PFSK-1 (cell line): ENCODE measurements around the gene KRT6B.

Experiments
- POLR2AphosphoS5 ChIP-seq: IDR thresholded peaks from 2 replicates; pipeline ENCODE4 v1.6.1; 2012; ENCODE audit warnings: low read depth, mild to moderate bottlenecking, control low read depth, low read length, moderate library complexity
- TF ChIP-seq, protein P1 (sequence below), 2 experiments: IDR thresholded peaks; 2 replicates each; pipeline versions ENCODE4 v1.6.1 to v1.8.0; 2011 to 2012; ENCODE audit warnings: low read depth in 2 of 2, low read length in 2 of 2, control low read depth in 1 of 2, inconsistent platforms in 1 of 2, mild to moderate bottlenecking in 1 of 2, moderate library complexity in 1 of 2; ENCODE audit not compliant: insufficient read depth in 1 of 2

DNA sequence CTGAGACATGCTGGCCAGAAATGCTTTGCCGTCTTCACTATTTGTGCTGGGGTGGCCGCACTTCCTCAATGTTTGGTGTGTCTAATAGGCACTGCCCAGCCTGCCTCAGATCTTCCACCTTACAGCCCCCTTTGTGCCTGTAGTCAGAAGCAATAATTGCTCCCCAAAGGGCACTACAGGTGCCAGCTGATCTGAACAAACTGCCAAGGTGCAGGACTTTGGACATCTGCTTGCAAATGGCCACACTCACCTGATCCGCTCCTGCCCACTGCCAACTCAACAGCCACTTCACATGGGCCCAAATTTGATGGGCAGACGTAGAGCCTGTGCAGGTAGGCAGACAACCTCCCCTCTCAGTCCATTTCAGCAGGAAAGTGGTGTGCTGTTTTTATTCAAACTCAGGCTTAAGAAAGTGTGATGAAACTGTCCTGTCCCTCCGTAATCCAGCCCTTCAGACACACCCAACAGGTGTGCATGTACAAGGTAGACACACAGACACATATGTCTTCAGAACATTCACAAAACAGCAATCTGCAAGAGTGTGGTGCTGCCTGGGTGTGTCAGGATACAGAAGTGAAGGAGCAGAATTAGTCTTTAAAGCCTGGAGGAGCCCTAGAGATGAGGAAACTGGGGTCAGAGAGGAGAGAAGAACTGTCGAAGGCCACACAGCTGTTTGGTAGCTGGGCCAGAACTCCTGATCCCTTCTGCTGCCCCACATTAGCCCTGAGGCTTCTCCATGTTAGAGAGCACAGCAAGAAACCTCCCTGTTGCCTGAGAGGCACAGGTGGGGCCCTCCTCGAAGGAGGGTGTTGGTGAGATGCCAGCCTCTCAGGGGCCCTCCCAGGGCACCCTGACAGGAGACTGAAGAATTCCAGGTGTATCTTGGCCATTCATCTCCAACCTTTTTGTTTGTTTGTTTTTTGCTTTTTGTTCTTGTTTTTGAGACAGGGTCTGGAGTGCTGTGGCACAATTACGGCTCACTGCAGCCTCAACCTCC, 13.3 kb downstream of the KRT6B start:
- no peak for TF ChIP-seq POLR2AphosphoS5
- TF ChIP-seq, protein P1, sequence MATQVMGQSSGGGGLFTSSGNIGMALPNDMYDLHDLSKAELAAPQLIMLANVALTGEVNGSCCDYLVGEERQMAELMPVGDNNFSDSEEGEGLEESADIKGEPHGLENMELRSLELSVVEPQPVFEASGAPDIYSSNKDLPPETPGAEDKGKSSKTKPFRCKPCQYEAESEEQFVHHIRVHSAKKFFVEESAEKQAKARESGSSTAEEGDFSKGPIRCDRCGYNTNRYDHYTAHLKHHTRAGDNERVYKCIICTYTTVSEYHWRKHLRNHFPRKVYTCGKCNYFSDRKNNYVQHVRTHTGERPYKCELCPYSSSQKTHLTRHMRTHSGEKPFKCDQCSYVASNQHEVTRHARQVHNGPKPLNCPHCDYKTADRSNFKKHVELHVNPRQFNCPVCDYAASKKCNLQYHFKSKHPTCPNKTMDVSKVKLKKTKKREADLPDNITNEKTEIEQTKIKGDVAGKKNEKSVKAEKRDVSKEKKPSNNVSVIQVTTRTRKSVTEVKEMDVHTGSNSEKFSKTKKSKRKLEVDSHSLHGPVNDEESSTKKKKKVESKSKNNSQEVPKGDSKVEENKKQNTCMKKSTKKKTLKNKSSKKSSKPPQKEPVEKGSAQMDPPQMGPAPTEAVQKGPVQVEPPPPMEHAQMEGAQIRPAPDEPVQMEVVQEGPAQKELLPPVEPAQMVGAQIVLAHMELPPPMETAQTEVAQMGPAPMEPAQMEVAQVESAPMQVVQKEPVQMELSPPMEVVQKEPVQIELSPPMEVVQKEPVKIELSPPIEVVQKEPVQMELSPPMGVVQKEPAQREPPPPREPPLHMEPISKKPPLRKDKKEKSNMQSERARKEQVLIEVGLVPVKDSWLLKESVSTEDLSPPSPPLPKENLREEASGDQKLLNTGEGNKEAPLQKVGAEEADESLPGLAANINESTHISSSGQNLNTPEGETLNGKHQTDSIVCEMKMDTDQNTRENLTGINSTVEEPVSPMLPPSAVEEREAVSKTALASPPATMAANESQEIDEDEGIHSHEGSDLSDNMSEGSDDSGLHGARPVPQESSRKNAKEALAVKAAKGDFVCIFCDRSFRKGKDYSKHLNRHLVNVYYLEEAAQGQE (IDR thresholded peaks at IDR 0.05; ENCODE audit: insufficient read depth in 1 of 2, low read depth in 2 of 2, low read length in 2 of 2), result no peak
